Retinal pigment epithelial cell (primary cell): ENCODE measurements around the gene TESK1.

ENCODE experiments used
- DNase-seq: peaks from one replicate; pipeline ENCODE4 v3.0.0-alpha.2; 2010; ENCODE audit warnings: low read depth
- H3K4me3 ChIP-seq: 2 replicates; pipeline ENCODE4 v1.5.1; 2011; ENCODE audit warnings: mild to moderate bottlenecking, low read length, control low read depth, moderate library complexity
- TF ChIP-seq, protein P1 (sequence below): conservative IDR thresholded peaks from 2 replicates; pipeline ENCODE4 v1.5.1; 2011; ENCODE audit warnings: low read depth, low read length, control low read depth, inconsistent platforms

Gene TESK1

GRCh38 chr9:35568196-35568595 is 36.9 kb upstream of the TESK1 start:
- no peak for DNase-seq
- no peak overlapping the region for H3K4me3 ChIP-seq
- TF ChIP-seq, protein P1, sequence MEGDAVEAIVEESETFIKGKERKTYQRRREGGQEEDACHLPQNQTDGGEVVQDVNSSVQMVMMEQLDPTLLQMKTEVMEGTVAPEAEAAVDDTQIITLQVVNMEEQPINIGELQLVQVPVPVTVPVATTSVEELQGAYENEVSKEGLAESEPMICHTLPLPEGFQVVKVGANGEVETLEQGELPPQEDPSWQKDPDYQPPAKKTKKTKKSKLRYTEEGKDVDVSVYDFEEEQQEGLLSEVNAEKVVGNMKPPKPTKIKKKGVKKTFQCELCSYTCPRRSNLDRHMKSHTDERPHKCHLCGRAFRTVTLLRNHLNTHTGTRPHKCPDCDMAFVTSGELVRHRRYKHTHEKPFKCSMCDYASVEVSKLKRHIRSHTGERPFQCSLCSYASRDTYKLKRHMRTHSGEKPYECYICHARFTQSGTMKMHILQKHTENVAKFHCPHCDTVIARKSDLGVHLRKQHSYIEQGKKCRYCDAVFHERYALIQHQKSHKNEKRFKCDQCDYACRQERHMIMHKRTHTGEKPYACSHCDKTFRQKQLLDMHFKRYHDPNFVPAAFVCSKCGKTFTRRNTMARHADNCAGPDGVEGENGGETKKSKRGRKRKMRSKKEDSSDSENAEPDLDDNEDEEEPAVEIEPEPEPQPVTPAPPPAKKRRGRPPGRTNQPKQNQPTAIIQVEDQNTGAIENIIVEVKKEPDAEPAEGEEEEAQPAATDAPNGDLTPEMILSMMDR, result no peak

DNA sequence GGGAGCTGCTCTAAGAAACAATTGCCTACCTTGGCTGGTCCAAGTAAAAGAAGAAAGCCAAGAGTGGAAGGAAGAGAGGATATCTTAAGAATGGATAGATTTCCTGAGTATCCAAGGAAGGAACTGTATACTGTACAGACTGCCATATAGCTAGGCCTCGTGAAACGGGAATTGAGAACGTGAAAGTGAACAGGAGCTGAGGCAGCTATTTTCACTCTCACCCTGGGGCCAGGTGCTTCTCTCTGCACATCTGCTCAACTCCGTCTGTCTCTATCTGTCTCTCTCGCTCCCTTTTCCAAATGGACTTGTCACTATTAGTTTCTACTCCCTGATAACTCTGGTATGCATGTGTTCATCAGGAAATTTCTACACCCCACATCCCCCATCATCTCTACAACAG is 35.9 kb upstream of the TESK1 start:
- DNase-seq, result no peak
- H3K4me3 ChIP-seq, result no peak overlapping the region
- TF ChIP-seq, protein P1, result no peak

- TF ChIP-seq, protein P1, result no peak
- no peak for DNase-seq
- no peak overlapping the region for H3K4me3 ChIP-seq
These were observed 34.2 kb upstream of the TESK1 start for GRCh38 chr9:35570709-35571504.

DNA sequence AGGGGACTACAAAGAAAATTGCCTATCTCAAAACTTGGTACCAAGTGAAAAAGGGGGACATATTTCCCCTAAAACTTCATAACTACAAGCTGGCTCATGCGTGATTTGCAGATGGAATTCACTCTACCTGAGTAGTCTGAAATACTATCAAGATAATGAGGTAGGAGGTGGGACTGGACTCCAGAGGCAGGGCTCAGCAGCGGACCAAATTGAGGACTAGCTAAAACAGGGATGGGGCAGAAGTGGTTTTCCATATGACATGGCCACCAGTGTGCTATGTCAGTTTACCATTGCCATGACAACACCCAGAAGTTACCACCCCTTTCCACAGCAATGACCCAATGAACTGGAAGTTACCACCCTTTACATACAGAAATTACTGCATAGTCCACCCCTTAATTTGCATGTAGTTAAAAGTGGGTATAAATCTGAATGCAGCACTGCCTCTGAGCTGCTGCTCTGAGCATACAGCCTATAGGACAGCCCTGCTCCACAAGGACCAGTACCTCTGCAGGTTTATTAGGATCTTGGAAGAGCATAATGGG is 30.4 kb upstream of the TESK1 start:
- TF ChIP-seq, protein P1, result no peak
- H3K4me3 ChIP-seq, result no peak overlapping the region
- no peak for DNase-seq

DNA sequence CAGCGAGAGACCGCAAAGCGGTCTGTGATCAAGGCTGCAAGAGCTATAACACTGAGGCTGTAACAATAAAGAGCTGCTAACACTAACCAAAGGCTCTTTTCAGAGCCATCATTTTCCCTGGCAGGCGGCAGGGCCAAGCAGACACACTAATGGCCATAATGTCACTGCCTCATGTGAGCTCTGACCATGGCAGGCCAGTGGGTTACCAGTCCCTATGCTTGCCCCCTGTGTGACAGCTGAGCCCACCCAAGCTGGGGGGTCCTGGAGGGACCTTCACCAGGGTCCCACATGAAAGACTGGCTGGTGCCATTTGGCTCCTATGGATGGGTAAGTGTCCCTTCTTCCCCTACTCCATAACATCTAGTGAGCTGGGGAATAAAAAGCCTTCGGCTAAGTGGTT is 29.6 kb upstream of the TESK1 start:
- DNase-seq, result no peak
- TF ChIP-seq, protein P1, result no peak

GRCh38 chr9:35577486-35577885 is 27.6 kb upstream of the TESK1 start:
- DNase-seq, result no peak

More for the DNA sequence above, 29.6 kb upstream of the TESK1 start:
- no peak overlapping the region for H3K4me3 ChIP-seq

More at GRCh38 chr9:35577486-35577885, 27.6 kb upstream of the TESK1 start:
- TF ChIP-seq, protein P1, result no peak
- H3K4me3 ChIP-seq, result no peak overlapping the region
